SK-N-SH treated with all-trans-retinoic acid at 6 μM for 48 hours (cell line): ENCODE data around the gene RBP5.

ENCODE experiments used
- ATAC-seq: fragments of 200-7000 bp; cut with Tn5 transposase; 3 replicates; pipeline ENCODE4 v1.9.1; 2020; ENCODE audit warnings: mild to moderate bottlenecking, moderate library complexity
- BACH2 ChIP-seq: fragments of 250-450 bp; sonication (Bioruptor Pico); IDR thresholded peaks from 2 replicates; pipeline ENCODE4 v1.9.0; 2021; ENCODE audit warnings: mild to moderate bottlenecking, borderline replicate concordance
- CSDC2 ChIP-seq: fragments of 250-450 bp; sonication (Bioruptor Pico); IDR thresholded peaks from 2 replicates; pipeline ENCODE4 v1.5.0; 2020; ENCODE audit warnings: mild to moderate bottlenecking, moderate library complexity
- ESRRG ChIP-seq: fragments of 250-450 bp; sonication (Bioruptor Pico); IDR thresholded peaks from 2 replicates; pipeline ENCODE4 v1.6.1; 2021; ENCODE audit warnings: mild to moderate bottlenecking
- ISL1 ChIP-seq: fragments of 250-450 bp; sonication (Bioruptor Pico); IDR thresholded peaks from 2 replicates; pipeline ENCODE4 v2.1.2; 2022; ENCODE audit warnings: mild to moderate bottlenecking, moderate library complexity
- OSR1 ChIP-seq: fragments of 250-450 bp; sonication (Bioruptor Pico); IDR thresholded peaks from 2 replicates; pipeline ENCODE4 v1.8.0; 2022; ENCODE audit warnings: moderate library complexity, mild to moderate bottlenecking, inconsistent platforms
- PPARA ChIP-seq: fragments of 250-450 bp; sonication (Bioruptor Pico); IDR thresholded peaks from 2 replicates; pipeline ENCODE4 v1.5.0; 2020; ENCODE audit warnings: mild to moderate bottlenecking, borderline replicate concordance
- SNAI2 ChIP-seq: fragments of 250-450 bp; sonication (Bioruptor Pico); IDR thresholded peaks from 2 replicates; pipeline ENCODE4 v1.5.0; 2020; ENCODE audit warnings: mild to moderate bottlenecking, moderate library complexity
- TCF4 ChIP-seq: fragments of 250-450 bp; sonication (Bioruptor Pico); IDR thresholded peaks from 2 replicates; pipeline ENCODE4 v1.8.0; 2021; ENCODE audit warnings: mild to moderate bottlenecking, moderate library complexity, borderline replicate concordance
- TOX ChIP-seq: fragments of 250-450 bp; sonication (Bioruptor Pico); IDR thresholded peaks from 2 replicates; pipeline ENCODE4 v1.8.0; 2021; ENCODE audit warnings: mild to moderate bottlenecking, moderate library complexity, borderline replicate concordance
- ZC3H10 ChIP-seq: fragments of 250-450 bp; sonication (Bioruptor Pico); IDR thresholded peaks from 2 replicates; pipeline ENCODE4 v1.5.1; 2021; ENCODE audit warnings: mild to moderate bottlenecking, moderate library complexity
- ZFP3 ChIP-seq: fragments of 250-450 bp; sonication (Bioruptor Pico); IDR thresholded peaks from 2 replicates; pipeline ENCODE4 v1.5.0; 2020; ENCODE audit warnings: mild to moderate bottlenecking, moderate library complexity
- ZFP30 ChIP-seq: fragments of 450-650 bp; formaldehyde crosslinking; IDR thresholded peaks from 2 replicates; pipeline ENCODE4 v1.5.0; 2022; ENCODE audit warnings: mild to moderate bottlenecking, moderate library complexity
- ZNF70 ChIP-seq: fragments of 450-650 bp; formaldehyde crosslinking; IDR thresholded peaks from 2 replicates; pipeline ENCODE4 v1.5.0; 2020; ENCODE audit warnings: mild to moderate bottlenecking, moderate library complexity
- ZNF8 ChIP-seq: fragments of 450-650 bp; formaldehyde crosslinking; IDR thresholded peaks from 2 replicates; pipeline ENCODE4 v1.5.0; 2020; ENCODE audit warnings: mild to moderate bottlenecking, moderate library complexity
- TF ChIP-seq, protein P1 (sequence below): fragments of 250-450 bp; sonication (Bioruptor Pico); IDR thresholded peaks from 2 replicates; pipeline ENCODE4 v1.5.0; 2020; ENCODE audit warnings: mild to moderate bottlenecking, moderate library complexity
- TF ChIP-seq, protein P2 (sequence below): fragments of 250-450 bp; sonication (Bioruptor Pico); IDR thresholded peaks from 2 replicates; pipeline ENCODE4 v1.5.1; 2020; ENCODE audit warnings: low read depth, mild to moderate bottlenecking, moderate library complexity
- TF ChIP-seq, protein P3 (sequence below): fragments of 250-450 bp; sonication (Bioruptor Pico); IDR thresholded peaks from 2 replicates; pipeline ENCODE4 v1.8.0; 2021; ENCODE audit warnings: low read depth, mild to moderate bottlenecking, moderate library complexity, borderline replicate concordance
- TF ChIP-seq, protein P4 (sequence below): fragments of 250-450 bp; sonication (Bioruptor Pico); IDR thresholded peaks from 2 replicates; pipeline ENCODE4 v1.8.0; 2020; ENCODE audit warnings: mild to moderate bottlenecking, moderate library complexity, borderline replicate concordance
- TF ChIP-seq, protein P5 (sequence below): fragments of 250-450 bp; sonication (Bioruptor Pico); IDR thresholded peaks from 2 replicates; pipeline ENCODE4 v1.5.1; 2021; ENCODE audit warnings: mild to moderate bottlenecking, moderate library complexity

The RBP5 gene

DNA sequence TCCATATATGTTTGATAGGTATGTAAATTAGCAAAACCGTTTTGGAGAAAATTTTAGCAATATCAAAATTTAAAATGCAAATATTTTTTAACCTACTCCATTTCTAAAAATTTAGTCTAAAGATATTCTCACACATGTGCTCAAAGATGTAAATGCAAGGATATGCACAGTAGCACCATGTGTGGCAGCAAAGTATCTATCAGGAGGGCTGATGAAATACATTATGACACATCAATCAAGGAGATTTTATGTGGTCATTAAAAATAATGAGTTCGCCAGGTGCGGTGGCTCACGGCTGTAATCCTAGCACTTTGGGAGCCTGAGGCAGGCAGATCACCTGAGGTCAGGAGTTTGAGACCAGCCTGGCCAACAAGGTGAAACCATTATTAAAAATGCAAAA is 28.4 kb downstream of the RBP5 start (continued):
- TF ChIP-seq, protein P1, sequence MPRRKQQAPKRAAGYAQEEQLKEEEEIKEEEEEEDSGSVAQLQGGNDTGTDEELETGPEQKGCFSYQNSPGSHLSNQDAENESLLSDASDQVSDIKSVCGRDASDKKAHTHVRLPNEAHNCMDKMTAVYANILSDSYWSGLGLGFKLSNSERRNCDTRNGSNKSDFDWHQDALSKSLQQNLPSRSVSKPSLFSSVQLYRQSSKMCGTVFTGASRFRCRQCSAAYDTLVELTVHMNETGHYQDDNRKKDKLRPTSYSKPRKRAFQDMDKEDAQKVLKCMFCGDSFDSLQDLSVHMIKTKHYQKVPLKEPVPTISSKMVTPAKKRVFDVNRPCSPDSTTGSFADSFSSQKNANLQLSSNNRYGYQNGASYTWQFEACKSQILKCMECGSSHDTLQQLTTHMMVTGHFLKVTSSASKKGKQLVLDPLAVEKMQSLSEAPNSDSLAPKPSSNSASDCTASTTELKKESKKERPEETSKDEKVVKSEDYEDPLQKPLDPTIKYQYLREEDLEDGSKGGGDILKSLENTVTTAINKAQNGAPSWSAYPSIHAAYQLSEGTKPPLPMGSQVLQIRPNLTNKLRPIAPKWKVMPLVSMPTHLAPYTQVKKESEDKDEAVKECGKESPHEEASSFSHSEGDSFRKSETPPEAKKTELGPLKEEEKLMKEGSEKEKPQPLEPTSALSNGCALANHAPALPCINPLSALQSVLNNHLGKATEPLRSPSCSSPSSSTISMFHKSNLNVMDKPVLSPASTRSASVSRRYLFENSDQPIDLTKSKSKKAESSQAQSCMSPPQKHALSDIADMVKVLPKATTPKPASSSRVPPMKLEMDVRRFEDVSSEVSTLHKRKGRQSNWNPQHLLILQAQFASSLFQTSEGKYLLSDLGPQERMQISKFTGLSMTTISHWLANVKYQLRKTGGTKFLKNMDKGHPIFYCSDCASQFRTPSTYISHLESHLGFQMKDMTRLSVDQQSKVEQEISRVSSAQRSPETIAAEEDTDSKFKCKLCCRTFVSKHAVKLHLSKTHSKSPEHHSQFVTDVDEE: no peak
- TF ChIP-seq ZFP30 (CRISPR knock-in tag) (no peak), TCF4 (CRISPR knock-in tag) (no peak), PPARA (no peak)

DNA sequence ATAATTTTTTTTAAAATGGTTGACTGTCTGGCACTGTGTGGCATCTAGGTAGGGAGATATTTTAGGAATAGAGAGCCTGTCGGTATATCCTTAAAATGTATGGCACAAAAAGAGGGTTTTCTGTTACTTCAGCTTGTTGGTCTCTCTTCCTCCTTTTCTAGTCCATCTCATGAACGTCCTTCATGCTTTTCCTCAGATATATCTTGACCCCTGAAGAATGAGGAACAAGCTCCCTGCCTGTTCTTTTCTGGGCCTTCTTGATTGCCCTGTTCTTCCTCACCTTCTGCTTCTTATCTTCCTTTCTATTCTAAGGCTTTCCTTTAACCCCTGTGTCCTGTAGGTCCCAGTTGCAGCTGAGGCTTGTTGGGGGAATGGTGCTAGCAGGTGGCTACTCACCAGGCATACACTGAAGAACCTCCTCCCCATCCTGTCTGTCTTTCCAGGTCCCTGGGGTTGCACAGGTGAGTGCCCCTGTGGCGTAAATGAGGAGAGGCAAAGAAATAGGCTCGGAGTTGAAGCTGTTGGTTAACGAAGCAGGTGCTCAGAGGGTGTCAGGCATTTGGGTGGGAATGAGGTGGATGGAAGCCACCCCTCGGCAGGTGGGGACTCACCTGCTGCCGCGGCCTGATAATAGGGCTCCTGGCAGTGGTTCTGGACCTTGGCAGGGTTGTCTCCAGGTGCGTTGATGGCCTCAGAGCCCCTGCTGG is 29.2 kb downstream of the RBP5 start:
- no peak for ATAC-seq
- no peak for TF ChIP-seq ESRRG
- TF ChIP-seq, protein P2, sequence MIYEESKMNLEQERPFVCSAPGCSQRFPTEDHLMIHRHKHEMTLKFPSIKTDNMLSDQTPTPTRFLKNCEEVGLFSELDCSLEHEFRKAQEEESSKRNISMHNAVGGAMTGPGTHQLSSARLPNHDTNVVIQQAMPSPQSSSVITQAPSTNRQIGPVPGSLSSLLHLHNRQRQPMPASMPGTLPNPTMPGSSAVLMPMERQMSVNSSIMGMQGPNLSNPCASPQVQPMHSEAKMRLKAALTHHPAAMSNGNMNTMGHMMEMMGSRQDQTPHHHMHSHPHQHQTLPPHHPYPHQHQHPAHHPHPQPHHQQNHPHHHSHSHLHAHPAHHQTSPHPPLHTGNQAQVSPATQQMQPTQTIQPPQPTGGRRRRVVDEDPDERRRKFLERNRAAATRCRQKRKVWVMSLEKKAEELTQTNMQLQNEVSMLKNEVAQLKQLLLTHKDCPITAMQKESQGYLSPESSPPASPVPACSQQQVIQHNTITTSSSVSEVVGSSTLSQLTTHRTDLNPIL (CRISPR knock-in tag): no peak
- no peak for TF ChIP-seq SNAI2 (CRISPR knock-in tag)
- TF ChIP-seq, protein P1: no peak
- no peak for TF ChIP-seq ZFP3
- TF ChIP-seq, protein P3, sequence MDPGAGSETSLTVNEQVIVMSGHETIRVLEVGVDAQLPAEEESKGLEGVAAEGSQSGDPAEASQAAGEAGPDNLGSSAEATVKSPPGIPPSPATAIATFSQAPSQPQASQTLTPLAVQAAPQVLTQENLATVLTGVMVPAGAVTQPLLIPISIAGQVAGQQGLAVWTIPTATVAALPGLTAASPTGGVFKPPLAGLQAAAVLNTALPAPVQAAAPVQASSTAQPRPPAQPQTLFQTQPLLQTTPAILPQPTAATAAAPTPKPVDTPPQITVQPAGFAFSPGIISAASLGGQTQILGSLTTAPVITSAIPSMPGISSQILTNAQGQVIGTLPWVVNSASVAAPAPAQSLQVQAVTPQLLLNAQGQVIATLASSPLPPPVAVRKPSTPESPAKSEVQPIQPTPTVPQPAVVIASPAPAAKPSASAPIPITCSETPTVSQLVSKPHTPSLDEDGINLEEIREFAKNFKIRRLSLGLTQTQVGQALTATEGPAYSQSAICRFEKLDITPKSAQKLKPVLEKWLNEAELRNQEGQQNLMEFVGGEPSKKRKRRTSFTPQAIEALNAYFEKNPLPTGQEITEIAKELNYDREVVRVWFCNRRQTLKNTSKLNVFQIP (CRISPR knock-in tag): no peak
- TF ChIP-seq TCF4 (CRISPR knock-in tag): no peak
- TF ChIP-seq, protein P4, sequence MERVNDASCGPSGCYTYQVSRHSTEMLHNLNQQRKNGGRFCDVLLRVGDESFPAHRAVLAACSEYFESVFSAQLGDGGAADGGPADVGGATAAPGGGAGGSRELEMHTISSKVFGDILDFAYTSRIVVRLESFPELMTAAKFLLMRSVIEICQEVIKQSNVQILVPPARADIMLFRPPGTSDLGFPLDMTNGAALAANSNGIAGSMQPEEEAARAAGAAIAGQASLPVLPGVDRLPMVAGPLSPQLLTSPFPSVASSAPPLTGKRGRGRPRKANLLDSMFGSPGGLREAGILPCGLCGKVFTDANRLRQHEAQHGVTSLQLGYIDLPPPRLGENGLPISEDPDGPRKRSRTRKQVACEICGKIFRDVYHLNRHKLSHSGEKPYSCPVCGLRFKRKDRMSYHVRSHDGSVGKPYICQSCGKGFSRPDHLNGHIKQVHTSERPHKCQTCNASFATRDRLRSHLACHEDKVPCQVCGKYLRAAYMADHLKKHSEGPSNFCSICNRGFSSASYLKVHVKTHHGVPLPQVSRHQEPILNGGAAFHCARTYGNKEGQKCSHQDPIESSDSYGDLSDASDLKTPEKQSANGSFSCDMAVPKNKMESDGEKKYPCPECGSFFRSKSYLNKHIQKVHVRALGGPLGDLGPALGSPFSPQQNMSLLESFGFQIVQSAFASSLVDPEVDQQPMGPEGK (CRISPR knock-in tag): no peak
- no peak for TF ChIP-seq ZC3H10 (CRISPR knock-in tag)

DNA sequence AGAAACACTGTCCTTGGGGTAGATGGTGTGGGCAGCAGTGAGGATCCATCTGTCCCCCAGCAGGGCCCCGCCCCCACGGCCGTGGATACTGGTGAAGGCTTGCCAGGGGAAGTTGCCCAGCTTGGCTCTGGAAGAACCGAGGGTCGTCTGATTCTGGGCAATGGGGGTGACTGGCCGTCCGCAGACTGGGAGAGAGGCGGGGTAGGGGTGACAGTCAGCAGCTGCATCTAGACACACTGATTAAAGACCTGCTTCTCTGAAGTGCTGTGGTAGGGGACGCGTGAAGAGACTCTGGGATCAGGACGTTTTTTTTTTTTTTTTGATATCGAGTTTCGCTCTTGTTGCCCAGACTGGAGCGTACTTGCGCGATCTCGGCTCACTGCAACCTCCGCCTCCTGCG is 31.7 kb downstream of the RBP5 start:
- TF ChIP-seq OSR1 (CRISPR knock-in tag) (no peak), ISL1 (CRISPR knock-in tag) (no peak), BACH2 (CRISPR knock-in tag) (no peak), PPARA (no peak), ZNF70 (CRISPR knock-in tag) (no peak), ESRRG (no peak), CSDC2 (CRISPR knock-in tag) (no peak), ZNF8 (no peak), TOX (CRISPR knock-in tag) (no peak)
- TF ChIP-seq, protein P2 (CRISPR knock-in tag): no peak
- TF ChIP-seq, protein P1: no peak
- TF ChIP-seq, protein P5, sequence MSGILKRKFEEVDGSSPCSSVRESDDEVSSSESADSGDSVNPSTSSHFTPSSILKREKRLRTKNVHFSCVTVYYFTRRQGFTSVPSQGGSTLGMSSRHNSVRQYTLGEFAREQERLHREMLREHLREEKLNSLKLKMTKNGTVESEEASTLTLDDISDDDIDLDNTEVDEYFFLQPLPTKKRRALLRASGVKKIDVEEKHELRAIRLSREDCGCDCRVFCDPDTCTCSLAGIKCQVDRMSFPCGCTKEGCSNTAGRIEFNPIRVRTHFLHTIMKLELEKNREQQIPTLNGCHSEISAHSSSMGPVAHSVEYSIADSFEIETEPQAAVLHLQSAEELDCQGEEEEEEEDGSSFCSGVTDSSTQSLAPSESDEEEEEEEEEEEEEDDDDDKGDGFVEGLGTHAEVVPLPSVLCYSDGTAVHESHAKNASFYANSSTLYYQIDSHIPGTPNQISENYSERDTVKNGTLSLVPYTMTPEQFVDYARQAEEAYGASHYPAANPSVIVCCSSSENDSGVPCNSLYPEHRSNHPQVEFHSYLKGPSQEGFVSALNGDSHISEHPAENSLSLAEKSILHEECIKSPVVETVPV (CRISPR knock-in tag): no peak
- ATAC-seq: no peak
